Keratinocyte (primary cell): ENCODE measurements around the gene ANXA5.

Source experiments
- CTCF ChIP-seq, 3 experiments: IDR thresholded peaks in 1 of 3; conservative IDR thresholded peaks in 1 of 3; optimal IDR thresholded peaks in 1 of 3; 2 replicates in 2 of 3; 3 replicates in 1 of 3; pipeline versions ENCODE3 to v1.5.1; 2011; ENCODE audit warnings: low read length in 3 of 3, mild to moderate bottlenecking in 3 of 3, moderate library complexity in 2 of 3, control low read depth in 1 of 3, inconsistent platforms in 1 of 3; ENCODE audit not compliant: insufficient read depth in 2 of 3; ENCODE audit errors: extremely low read depth in 1 of 3
- EZH2 ChIP-seq: IDR thresholded peaks from one replicate; pipeline ENCODE4 v1.6.1; 2012; ENCODE audit warnings: inconsistent platforms, mild to moderate bottlenecking, low read length, moderate library complexity

GRCh38 chr4:121728798-121729226, 32.0 kb upstream of the ANXA5 start:
- TF ChIP-seq CTCF (optimal IDR thresholded peaks at IDR 0.05 in 1 of 3, IDR thresholded peaks at IDR 0.05 in 1 of 3, conservative IDR thresholded peaks at IDR 0.05 in 1 of 3; ENCODE audit: extremely low read depth in 1 of 3, insufficient read depth in 2 of 3, low read length in 3 of 3) (no peak), EZH2 (no peak)
